Adipose tissue (tissue), 3 donors: Measurements from ENCODE around the gene MINPP1. TPM values are rescaled to one million over a fixed set of nuclear protein-coding genes. Genes with fewer than 3 reads are reported as not detected.
"Not testable (repeated sequence)": the region's sequence is repeated elsewhere in the genome, so short reads cannot be mapped to it uniquely, and the experiment has no call there.

Experiments
- H3K27ac ChIP-seq: one replicate; pipeline ENCODE4 v1.5.1; 2013; ENCODE audit warnings: low read depth, low read length
- WGBS, 3 donors: extraction: QIAGEN DNeasy Blood & Tissue Kit; methylation state at CpG; one replicate each; pipeline ENCODE4 v1.1.7; 2013; 5-methylcytosine and 5-hydroxymethylcytosine counted together
- polyA plus RNA-seq, 3 donors: library from polyadenylated mRNA; stranded (reverse); fragments of 200-250 nt; gene quantifications; one replicate each; pipeline ENCODE4 v1.2.3, GENCODE V29; 2013
- donor health status: healthy with polysubstance abuse.
- donor health status: Bipolar disorder and iron deficiency.
- donor health status: healthy.

The MINPP1 gene
- polyA plus RNA-seq, 3 donors = 4.7 to 7.3 (median 6.5) TPM

DNA sequence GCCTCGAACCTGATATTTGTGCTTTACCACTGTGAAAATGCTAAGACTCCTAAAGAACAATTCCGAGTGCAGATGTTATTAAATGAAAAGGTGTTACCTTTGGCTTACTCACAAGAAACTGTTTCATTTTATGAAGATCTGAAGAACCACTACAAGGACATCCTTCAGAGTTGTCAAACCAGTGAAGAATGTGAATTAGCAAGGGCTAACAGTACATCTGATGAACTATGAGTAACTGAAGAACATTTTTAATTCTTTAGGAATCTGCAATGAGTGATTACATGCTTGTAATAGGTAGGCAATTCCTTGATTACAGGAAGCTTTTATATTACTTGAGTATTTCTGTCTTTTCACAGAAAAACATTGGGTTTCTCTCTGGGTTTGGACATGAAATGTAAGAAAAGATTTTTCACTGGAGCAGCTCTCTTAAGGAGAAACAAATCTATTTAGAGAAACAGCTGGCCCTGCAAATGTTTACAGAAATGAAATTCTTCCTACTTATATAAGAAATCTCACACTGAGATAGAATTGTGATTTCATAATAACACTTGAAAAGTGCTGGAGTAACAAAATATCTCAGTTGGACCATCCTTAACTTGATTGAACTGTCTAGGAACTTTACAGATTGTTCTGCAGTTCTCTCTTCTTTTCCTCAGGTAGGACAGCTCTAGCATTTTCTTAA is 47.7 kb downstream of the MINPP1 start:
- WGBS, 3 donors = 85 to 95% (median 91%) methylated on average over 2 of the region's 2 CpGs
- H3K27ac ChIP-seq = no peak overlapping the region

DNA sequence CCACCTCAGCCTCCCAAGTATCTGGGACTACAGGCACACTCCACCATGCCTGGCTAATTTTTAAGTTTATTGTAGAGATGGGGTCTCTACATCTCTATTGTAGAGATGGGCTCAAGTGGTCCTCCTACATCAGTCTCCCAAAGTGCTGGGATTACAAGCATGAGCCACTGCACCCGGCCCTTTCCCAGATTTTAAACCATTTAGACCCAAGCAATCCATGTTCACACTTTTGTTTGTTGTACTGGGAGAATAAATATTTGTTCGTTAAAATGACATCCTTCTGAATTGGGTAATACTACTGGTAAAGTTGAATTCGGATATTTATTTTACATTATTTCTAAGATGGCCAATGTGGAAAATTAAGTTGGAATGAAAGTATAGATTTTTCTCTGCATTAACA is 52.7 kb downstream of the MINPP1 start:
- WGBS, 3 donors = 93 to 97% (median 96%) methylated on average over 3 of the region's 3 CpGs
- H3K27ac ChIP-seq = no peak overlapping the region

DNA sequence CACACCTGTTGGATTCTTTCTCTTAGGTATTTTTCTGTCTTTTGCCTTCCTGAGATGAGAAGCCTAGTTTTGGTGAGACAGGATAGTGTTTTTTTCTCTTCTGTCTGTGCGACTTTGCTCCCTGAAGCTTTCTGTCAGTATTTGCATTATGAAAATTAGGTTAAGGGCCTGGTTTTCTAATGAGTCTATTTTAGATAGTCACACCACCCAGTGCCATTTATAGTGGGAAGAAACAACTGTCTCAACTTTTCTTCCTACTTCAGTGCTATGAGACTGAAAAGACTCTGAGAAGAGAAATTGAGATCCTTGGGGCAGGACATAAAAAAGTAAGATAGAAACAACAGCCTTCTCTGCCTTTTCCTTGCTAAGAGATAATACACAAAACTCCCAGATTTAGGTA is 53.6 kb downstream of the MINPP1 start:
- no peak overlapping the region for H3K27ac ChIP-seq
- 92 to 100% (median 94%) methylated on average over 1 of the region's 1 CpG for WGBS, 3 donors

- H3K27ac ChIP-seq = no peak overlapping the region
- 68 to 82% (median 76%) methylated on average over 3 of the region's 3 CpGs for WGBS, 3 donors
Observed at GRCh38 chr10:87559392-87559791, 54.7 kb downstream of the MINPP1 start.

DNA sequence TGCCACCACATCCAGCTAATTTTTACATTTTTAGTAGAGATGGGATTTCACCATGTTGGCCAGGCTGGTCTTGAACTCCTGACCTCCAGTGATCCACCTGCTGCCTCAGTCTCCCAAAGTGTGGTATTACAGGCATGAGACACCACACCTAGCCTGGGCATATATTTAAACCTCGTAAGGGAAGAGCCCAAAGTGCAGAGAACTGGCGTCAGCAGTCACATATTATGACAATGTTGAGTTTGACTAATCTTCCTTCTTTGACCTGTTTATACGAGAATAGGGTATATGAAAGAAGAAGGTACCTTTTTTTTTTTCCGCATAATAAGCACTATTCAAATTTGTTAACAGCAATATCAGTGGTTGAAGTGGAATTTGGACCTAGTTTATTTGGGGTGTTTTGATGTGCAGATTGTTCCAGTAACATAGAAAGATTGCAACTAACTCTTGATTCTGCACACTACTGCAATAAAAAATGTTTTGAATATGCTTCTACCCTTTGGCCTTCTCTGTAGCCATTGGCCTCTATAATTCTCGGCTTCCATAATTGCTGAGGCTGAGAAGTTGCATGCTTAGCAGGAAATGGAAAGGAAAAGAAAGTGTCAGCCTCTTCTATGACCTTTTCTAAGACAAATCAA is 55.9 kb downstream of the MINPP1 start:
- no peak overlapping the region for H3K27ac ChIP-seq
- 84 to 89% (median 88%) methylated on average over 5 of the region's 5 CpGs for WGBS, 3 donors

GRCh38 chr10:87562750-87563149 is 58.1 kb downstream of the MINPP1 start:
- no peak overlapping the region for H3K27ac ChIP-seq
- 75 to 93% (median 92%) methylated on average over 9 of the region's 9 CpGs for WGBS, 3 donors

DNA sequence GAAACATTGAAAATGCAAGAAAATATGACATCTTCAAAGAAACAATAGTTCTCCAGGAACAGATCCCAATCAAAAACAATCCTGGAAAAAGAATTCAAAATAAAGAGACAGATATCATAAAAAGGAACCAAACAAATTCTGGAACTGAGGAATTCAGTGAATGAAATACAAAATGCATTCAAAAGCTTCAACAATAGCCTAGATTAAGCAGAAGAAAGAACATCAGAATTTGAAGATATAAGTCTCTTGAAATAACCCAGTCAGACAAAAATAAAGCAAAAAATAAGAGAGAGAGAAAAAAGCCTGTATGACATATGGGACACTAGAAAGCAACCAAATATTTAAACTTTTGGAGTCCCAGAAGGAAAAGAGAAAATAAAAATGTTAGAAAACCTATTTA is 60.3 kb downstream of the MINPP1 start:
- H3K27ac ChIP-seq = no peak overlapping the region

DNA sequence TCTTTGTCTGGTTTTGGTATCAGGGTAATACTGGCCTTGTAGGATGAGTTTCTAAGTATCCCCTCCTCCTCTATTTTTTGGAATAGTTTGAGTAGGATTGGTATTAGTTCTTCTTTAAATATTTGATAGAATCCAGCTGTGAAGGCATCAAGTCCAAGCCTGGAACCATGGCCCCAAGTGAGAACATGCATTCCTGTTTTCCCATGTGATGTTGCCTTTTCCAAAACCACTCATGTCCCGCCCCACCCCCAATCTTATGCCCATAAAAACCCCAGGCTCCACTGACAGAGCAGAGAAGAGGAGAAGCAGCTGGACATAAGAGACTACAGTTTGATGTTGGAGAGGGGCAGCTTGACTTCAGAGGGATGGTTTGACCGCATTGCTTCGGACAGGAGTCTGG is 71.2 kb downstream of the MINPP1 start:
- H3K27ac ChIP-seq = no peak overlapping the region
- 90 to 94% (median 92%) methylated on average over 3 of the region's 3 CpGs for WGBS, 3 donors

- WGBS, 3 donors = 81 to 83% (median 82%) methylated on average over 5 of the region's 5 CpGs
Observed at GRCh38 chr10:87578160-87578841, 73.6 kb downstream of the MINPP1 start.

DNA sequence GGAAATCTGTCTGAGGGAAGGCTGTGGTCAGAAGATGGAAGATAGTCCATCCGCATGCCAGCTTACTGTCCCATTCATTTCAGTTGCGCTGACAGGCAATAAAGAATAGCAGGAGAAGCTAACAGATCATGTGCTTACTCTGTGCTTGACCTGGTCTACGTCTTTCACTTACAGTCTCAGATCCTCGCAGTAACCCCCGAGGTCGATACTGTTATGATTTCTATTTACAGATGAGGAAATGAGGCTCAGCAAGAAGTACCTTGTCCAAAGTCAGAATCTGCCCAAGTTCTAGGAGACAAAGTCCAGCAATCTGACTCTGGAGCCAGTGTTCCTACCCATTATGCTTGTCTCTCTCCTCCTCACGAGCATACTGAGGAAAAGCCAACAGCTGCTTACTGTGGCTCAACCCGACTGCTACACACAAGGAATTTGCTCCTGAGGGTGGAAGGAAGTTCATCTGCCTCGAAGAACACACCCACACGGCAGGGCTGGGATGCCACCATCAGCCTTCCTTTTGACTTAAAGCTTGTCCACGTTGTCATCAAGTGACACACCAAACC is 74.2 kb downstream of the MINPP1 start:
- H3K27ac ChIP-seq = no peak overlapping the region
- 33 to 56% (median 41%) methylated on average over 11 of the region's 11 CpGs for WGBS, 3 donors

More at GRCh38 chr10:87578160-87578841, 73.6 kb downstream of the MINPP1 start:
- no peak overlapping the region for H3K27ac ChIP-seq

- WGBS, 3 donors = 44 to 52% (median 50%) methylated on average over 1 of the region's 1 CpG
- H3K27ac ChIP-seq = no peak overlapping the region
Observed at GRCh38 chr10:87579563-87579962, 74.9 kb downstream of the MINPP1 start.

DNA sequence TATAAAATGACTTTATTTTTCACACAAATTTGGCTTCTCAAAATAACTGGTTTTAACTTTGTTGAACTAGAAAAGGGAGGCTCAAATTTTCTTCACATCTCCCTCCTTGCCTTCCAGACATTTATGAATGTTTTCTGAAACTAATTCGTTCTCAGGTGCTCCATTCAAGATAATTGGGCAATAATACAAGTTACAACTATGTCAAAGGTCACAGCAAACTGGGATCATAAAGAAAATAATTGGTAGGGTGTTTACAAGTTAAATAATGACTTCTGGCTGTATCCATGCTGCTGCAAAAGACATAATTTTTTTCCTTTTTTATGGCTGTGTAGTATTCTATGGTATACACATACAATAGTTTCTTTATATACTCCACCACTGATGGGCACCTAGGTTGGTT is 75.3 kb downstream of the MINPP1 start:
- no peak overlapping the region for H3K27ac ChIP-seq
- whole genome bisulfite sequencing, 3 donors = 50 to 62% (median 57%) methylated on average over 1 of the region's 1 CpG

- WGBS, 3 donors = 32 to 81% (median 77%) methylated on average over 5 of the region's 5 CpGs
- H3K27ac ChIP-seq = no peak overlapping the region
Observed at GRCh38 chr10:87585565-87586514, 81.1 kb downstream of the MINPP1 start.

DNA sequence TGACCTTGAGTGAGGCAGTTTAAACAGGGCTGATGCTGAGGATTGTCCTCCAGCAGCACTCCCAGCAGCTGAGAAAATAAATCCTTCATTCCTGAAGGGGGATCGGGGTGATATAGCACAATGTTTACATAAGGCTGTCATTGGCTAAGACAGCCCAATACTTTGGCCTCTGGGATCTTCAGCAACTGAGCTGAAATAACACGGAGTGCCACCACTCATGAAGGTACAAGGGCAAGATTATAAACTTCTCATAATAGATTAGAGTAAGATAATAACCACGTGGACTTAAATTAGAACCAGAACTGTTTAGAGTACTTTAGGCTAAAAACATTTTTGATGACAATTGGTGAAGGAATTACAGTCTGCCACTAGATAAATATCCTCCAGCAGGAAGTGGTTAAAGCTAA is 85.0 kb downstream of the MINPP1 start:
- no peak overlapping the region for H3K27ac ChIP-seq
- 28 to 58% (median 56%) methylated on average over 3 of the region's 3 CpGs for WGBS, 3 donors

- WGBS, 3 donors = 86 to 100% (median 98%) methylated on average over 2 of the region's 2 CpGs
- H3K27ac ChIP-seq = no peak overlapping the region
Observed at GRCh38 chr10:87590705-87591588, 86.3 kb downstream of the MINPP1 start.

- H3K27ac ChIP-seq = no peak overlapping the region
Observed at GRCh38 chr10:87591589-87591886, 86.8 kb downstream of the MINPP1 start.

- 81 to 97% (median 86%) methylated on average over 4 of the region's 4 CpGs for WGBS, 3 donors
- H3K27ac ChIP-seq = not testable (repeated sequence)
Observed at GRCh38 chr10:87592920-87593319, 88.2 kb downstream of the MINPP1 start.

DNA sequence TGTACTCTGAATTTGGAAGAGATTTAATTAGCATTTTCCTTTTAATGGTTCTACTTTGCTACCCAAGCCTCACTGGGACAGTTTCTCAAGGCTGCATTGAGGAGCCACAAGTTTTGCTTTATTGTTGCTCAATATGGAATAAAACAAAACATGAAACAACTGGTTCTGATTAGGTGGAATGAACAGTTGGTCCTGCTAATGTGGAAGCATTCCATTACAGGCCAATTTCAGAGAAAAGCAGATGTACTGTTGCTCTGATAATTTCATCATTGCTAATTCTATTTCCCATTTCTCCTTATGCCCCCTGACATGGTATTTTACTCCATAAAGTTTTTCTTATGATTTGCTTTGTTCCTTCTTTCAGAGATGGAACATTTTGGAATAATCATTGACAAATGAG is 89.0 kb downstream of the MINPP1 start:
- no peak overlapping the region for H3K27ac ChIP-seq
